NCI-H146 treated with DMSO at 0.1 percent for 48 hours (cell line): ENCODE data around the gene GBF1.

ENCODE experiments used
- DNase-seq: peaks from one replicate; lab custom pipeline; 2025; ENCODE audit not compliant: unreplicated experiment; lab: John Stamatoyannopoulos, UW

The GBF1 gene

DNA sequence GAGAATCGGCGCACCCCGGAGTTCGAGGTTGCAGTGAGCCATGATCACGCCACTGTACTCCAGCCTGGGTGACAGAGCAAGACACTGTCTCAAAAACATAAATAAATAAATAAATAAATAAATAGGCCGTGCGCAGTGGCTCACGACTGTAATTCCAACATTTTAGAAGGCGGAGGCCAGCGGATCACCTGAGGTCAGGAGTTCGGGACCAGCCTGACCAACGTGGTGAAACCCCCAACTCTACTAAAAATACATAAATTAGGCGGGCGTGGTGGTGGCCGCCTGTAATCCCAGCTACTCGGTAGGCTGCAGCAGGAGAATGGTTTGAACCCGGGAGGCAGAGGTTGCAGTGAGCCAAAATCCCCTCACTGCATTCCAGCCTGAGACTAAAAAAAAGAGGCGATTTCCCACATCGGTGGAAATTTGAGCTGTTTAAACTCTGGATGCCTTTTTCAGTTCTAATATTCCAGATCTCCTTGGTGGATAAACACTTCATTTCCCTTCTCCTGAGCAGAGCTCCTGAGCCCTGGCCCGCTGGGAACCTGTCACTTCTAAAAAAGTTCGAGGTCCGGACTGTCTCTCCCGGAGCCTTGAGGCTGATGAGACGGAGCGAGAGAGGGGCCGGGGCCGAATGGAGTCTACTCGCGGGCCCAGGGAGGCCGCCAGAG lies 148.2 kb downstream of the GBF1 start:
- DNase-seq = no peak

DNA sequence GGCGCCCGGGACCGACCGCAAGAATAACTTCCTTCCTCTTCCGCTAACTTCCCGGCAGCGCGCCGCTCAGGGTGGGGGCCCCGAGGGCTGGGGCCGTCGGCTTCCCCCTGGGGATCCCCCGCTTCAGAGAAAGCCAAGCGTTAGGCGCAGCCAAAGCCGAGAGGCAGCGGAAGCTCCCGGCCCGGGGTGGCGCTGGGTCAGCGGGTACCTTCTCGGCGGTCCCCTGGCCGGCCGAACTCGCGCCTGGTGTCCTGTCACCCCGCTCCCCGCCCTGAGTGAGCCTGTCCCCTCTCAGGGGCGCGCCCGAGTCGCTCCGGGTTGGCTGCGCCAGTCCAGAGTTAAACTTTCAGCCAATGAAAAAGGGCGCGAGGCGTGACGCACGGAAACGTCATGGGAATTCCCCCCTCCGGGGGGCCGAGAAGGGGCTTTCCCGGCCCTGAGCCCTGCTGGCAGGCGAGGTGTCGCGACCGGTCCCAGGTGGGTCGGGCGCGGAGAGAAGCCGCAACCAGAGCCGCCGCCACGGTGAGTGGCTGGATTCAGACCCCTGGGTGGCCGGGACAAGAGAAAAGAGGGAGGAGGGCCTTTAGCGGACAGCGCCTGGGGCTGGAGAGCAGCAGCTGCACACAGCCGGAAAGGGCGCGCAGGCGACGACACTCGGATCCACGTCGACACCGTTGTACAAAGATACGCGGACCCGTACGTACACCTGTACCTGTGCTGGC lies 148.9 kb downstream of the GBF1 start:
- DNase-seq = peak; percentile 54

DNA sequence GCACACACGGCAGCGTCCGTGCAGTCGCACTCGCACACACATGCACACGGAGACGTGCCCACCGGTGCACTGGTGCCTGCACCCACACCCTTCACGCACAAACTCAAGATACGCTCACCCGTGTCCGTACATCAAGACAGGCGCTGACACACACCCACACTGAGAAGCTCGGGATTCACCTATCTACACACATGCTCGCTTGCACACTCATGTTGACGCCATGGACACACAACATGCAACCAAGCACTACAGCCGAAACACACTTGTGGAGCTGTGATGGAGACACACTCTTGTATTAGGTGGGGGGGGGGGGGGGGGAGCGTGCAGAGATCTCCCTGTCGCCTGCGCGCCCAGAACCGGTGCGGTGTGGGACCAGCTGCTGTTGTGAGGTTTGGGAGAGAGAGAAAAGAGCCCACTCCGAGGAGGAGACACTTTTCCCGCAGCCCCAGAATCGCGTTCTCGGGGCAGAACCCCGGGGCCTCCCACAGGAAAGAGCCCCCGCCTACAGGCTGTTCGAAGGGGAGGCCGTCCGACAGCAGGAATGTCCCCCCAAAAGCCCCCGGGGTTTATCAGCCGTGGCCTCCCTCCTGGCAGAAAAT lies 149.6 kb downstream of the GBF1 start:
- no peak for DNase-seq

DNA sequence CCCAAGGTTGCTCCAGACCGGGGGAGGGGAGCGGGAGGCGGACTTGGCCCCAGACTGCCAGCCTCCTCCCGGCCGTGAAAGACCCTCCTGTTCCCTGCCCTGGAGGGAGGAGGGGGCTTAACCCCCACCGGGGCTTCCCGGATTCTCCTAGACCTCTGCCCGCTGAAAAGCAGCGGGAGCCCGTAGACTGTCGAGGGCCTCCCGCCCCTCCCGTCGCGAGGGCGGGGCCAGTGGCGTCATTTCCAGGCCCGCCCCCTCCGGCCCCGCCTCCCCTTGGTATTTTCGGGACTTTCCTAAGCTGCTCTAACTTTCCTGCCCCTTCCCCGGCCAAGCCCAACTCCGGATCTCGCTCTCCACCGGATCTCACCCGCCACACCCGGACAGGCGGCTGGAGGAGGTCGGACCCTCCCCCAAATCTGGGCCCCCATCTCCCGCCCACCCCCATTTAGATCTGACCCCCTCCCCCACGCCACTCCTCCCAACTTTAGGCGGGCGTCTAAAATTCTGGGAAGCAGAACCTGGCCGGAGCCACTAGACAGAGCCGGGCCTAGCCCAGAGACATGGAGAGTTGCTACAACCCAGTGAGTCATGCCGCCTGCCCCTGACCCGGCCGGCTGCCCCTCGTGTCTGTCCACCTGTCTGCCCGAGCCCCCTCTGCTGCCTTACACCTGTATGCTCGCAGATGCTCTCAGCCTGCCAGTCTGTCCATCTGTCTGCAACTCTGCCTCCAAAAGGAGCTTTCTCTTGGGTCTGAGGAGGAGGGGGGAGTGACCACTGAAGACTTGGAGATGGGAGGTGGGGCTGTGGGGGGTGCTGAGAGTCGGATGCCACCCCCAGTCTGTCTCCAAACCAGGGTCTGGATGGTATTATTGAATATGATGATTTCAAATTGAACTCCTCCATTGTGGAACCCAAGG lies 150.3 kb downstream of the GBF1 start, which contains the start of gene NFKB2:
Gene NFKB2, plus strand, starts transcription at position 306 of the 917 bp plus-strand sequence. Its CDS starts 255 bp downstream, at position 561.
- peak; percentile 31 for DNase-seq

DNA sequence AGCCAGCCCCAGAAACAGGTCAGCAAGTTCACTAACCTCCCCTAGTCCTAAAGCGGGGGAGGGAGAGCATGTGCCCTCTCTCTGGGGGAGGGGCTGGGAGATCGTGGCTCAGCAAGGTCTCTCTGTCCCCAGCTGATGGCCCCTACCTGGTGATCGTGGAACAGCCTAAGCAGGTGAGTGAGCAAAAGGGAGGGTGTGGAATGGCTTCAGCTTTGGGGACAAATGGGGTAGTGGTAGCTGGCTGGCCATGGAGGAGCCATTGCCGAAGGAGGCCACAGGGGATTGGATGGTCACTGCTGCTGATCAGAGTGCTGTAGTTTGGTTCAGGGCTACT lies 151.0 kb downstream of the GBF1 start:
- DNase-seq = no peak

DNA sequence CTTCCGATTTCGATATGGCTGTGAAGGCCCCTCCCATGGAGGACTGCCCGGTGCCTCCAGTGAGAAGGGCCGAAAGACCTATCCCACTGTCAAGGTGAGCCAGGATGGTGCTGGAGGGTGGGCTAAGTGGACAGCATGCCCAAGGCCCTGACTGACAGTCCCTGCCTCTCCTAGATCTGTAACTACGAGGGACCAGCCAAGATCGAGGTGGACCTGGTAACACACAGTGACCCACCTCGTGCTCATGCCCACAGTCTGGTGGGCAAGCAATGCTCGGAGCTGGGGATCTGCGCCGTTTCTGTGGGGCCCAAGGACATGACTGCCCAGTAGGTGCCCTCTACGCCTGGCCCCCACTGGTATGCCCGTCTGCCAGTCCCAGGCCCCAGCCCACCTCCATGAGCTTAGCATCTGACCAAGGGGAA lies 151.4 kb downstream of the GBF1 start:
- no peak for DNase-seq

DNA sequence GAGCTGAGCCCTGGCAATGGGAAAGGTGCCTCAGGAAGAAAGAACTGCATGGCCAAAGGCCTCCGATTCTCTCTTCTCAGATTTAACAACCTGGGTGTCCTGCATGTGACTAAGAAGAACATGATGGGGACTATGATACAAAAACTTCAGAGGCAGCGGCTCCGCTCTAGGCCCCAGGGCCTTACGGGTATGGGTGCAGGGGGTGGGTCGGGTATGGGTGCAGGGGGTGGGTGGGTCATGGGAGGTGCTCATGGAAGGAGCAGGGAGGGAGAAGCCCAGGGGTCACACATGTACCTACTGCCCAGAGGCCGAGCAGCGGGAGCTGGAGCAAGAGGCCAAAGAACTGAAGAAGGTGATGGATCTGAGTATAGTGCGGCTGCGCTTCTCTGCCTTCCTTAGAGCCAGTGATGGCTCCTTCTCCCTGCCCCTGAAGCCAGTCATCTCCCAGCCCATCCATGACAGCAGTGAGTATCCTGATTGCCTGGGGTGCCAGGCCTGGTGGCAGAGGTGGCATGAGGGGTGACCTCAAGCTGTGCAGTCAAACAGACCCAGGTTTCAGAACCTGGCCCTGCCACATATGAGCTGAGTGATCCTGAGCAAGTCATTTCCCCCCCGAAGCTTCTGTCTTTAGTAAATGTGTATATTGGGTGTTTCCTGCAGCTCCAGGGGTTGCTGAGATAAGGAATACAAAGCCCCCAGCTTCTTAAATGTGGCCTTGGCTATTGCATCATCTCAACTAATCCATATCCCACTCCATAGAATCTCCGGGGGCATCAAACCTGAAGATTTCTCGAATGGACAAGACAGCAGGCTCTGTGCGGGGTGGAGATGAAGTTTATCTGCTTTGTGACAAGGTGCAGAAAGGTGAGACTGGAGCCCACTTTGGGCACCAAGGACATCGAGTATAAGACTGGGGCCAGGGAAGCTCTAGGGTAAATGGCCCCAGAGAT lies 152.2 kb downstream of the GBF1 start:
- DNase-seq = no peak

DNA sequence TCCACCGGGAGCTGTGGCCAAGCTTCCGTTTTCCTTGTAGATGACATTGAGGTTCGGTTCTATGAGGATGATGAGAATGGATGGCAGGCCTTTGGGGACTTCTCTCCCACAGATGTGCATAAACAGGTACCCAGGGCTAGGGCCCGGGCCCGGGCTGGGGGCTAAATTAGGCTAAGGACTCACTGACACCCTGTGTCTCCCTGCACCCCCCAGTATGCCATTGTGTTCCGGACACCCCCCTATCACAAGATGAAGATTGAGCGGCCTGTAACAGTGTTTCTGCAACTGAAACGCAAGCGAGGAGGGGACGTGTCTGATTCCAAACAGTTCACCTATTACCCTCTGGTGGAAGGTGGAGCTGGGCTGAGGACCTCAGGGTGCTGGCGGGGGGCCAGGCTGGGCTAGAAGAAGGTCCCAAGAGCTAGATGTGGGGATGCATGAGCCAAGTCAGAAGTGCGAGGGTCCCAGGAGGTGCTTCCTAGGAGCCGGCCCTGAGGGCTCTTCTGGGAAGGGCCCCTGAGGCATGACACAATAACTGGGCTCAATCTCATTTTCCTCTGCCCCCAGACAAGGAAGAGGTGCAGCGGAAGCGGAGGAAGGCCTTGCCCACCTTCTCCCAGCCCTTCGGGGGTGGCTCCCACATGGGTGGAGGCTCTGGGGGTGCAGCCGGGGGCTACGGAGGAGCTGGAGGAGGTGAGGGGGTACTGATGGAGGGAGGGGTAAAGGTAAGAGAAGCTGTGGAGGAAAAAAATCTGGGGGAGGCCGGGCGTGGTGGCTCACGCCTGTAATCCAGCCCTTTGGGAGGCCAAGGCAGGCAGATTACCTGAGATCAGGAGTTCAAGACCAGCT lies 153.1 kb downstream of the GBF1 start:
- DNase-seq = no peak

DNA sequence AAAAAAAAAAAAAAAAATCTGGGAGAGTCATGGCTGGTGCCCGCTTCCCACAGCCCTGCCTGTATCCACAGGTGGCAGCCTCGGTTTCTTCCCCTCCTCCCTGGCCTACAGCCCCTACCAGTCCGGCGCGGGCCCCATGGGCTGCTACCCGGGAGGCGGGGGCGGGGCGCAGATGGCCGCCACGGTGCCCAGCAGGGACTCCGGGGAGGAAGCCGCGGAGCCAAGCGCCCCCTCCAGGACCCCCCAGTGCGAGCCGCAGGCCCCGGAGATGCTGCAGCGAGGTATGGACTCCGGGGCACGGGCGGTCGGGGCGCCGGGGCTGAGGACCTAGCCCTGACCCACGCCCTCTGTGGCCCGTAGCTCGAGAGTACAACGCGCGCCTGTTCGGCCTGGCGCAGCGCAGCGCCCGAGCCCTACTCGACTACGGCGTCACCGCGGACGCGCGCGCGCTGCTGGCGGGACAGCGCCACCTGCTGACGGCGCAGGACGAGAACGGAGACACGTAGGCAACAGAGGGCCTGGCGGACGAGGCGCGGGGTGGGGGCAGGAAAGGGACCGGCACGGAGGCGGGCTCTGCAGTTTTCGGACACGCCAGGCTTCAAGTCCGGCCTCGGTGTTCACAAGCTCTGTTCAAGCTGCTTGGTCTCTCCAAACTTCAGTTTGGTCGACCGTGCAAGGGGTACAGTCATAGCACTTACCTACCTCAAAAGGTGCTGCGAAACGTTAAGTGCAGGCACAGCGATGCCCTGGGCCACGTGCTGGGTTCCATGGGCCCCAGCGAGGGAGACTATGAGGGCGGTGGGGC lies 154.1 kb downstream of the GBF1 start:
- peak; percentile 55 for DNase-seq

DNA sequence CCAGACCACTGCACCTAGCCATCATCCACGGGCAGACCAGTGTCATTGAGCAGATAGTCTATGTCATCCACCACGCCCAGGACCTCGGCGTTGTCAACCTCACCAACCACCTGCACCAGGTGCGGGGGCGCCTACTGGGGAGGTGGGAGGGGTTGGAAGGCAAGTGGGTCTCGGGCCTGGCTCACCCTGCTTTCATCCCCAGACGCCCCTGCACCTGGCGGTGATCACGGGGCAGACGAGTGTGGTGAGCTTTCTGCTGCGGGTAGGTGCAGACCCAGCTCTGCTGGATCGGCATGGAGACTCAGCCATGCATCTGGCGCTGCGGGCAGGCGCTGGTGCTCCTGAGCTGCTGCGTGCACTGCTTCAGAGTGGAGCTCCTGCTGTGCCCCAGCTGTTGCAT lies 154.7 kb downstream of the GBF1 start:
- DNase-seq = peak; percentile 14

DNA sequence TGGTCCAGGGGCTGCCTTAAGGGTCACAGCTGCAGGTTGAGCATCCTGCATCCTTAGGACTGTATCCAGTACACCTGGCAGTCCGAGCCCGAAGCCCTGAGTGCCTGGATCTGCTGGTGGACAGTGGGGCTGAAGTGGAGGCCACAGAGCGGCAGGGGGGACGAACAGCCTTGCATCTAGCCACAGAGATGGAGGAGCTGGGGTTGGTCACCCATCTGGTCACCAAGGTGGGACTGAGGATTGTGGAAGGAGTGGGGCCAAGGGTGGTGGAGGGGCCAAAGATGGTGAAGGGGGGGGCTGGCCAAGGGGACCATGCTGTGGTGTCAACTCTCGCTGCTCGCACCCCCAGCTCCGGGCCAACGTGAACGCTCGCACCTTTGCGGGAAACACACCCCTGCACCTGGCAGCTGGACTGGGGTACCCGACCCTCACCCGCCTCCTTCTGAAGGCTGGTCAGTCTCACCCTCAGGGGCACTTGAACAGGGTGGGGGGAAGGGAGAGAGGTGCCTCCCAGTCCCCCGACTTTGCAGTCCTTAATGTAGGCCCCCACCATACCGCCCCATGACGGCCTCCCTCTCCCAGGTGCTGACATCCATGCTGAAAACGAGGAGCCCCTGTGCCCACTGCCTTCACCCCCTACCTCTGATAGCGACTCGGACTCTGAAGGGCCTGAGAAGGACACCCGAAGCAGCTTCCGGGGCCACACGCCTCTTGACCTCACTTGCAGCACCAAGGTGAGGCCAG lies 155.4 kb downstream of the GBF1 start:
- no peak for DNase-seq

DNA sequence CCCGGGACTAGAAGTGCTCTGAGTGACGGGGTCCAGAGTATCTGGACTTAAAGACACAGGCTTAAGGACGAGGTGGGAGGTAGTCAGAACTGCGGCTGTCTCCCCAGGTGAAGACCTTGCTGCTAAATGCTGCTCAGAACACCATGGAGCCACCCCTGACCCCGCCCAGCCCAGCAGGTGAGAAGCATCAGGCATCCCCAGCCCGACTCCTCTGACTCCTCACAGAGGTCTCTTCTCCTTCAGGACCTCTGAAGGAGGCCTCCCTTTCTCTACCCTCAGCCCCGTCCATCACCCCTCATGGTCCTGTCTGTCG lies 156.0 kb downstream of the GBF1 start:
- no peak for DNase-seq

DNA sequence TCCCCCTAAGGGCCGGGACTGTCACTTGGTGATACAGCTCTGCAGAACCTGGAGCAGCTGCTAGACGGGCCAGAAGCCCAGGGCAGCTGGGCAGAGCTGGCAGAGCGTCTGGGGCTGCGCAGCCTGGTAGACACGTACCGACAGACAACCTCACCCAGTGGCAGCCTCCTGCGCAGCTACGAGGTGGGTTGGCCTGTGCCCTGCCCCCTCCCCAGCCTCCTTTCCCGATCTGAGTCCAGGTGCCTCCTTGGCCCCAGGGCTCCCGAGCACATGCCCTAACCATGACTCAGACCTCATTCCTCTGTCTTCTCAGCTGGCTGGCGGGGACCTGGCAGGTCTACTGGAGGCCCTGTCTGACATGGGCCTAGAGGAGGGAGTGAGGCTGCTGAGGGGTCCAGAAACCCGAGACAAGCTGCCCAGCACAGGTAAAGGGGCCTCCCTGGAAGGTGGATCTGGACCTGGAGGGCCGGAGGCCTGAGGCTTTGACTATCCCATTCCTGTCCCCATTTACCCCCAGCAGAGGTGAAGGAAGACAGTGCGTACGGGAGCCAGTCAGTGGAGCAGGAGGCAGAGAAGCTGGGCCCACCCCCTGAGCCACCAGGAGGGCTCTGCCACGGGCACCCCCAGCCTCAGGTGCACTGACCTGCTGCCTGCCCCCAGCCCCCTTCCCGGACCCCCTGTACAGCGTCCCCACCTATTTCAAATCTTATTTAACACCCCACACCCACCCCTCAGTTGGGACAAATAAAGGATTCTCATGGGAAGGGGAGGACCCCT lies 156.6 kb downstream of the GBF1 start:
- no peak for DNase-seq

DNA sequence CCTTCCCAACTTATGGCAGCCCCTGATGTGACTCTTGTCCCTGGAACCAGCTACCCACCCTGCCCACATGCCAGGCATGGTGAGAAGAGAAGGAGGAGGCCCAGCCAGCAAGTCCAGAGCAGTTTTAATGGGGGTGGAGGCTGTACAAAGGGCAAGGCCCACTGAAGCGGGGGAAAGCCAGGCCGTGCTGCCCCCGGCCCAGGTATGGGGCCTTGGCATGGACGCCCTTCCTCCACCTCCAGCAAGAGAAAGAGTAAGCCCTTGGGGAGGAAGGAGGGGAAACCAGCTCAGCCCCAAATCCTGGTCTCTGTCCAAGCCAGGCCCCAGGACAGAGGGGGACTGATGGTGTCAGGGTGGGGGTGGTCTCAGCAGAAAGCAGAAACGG lies 157.2 kb downstream of the GBF1 start:
- DNase-seq = no peak

DNA sequence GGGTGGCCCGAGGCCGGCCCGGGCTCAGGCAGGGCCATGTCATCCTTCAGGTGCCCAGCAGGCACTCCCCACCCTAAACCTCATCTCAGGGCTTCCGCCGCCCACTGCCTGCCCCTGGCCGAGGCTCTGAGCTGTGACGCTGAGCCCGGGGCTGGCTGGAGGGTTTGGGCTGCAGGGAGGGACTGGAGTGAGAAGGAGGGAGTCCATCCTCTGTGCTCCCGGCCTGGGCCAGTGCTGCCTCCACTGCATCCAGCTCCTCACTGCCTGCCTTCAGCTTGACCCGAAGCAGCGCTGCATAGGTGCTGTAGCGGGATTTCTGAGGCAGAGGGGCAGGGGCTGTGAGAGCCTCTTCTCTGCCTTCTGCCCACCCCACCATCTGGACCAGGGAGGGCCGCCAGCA lies 157.8 kb downstream of the GBF1 start:
- DNase-seq = no peak

DNA sequence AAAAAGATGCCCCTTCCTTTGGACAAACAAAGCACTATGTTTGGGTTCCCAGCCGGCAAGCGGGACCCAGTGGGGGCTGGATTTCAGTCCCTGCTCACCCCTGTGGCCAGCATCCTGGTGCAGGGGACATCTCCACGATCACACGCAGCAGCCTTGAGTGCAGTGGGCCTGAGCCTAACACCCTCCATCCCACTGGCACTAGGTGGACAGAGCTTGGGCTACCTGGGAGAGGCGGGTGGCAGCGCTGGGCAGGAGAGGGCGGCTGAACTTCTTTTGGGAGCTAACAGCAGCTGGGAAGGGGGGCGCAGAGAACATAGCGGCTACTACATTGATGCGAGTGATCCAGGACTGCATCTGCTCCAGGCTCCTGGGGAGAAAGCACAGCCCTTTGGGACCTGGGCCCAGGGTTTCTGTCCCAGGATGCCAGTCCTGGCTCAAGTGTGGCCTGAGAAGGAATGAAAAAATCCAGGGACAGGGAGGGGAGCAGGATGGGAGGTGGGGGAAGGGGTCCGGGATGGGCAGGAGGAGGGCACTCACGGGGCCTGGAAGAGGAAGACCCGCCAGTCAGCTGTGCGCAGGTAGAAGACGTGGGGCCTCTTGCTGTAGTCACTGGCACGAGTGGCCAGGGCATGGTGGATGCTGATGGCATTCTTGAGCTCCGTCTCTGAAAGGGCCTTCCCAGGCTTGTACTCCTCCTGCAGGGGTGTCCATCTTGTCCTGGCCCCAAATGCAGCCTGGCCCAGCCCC lies 159.2 kb downstream of the GBF1 start:
- no peak for DNase-seq
